ENCODE results near the gene LRRC10. TPM values are rescaled to one million over a fixed set of nuclear protein-coding genes. Genes with fewer than 3 reads are reported as not detected.

The LRRC10 gene
- total and polyA plus RNA-seq, 11 donors = 7.4 to 82.9 (median 36.6) TPM

DNA sequence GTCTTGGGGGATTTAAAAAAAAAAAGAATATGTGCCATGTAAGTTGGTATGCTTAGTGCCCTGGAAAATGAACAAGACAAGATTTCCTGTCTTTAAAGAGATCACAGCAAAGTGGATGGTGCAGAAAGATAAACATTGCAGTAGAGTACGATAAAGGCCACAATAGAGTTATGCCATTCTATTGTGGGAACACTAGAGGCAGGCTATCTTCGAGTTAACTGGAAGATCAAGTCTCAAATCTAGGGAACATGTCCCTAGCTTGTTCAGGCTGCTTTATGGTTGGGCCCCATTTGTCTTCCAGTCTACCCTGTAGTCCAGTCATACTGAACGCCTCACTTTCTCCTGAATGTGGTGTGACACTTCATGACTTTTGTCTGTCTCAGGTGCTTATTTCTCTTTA lies 44.1 kb downstream of the LRRC10 start:
- no peak for DNase-seq
- TF ChIP-seq CTCF (IDR thresholded peaks at IDR 0.05) (no peak), POLR2A (IDR thresholded peaks at IDR 0.05) (no peak)
- ATAC-seq = no peak
- H3K4me1 ChIP-seq = peaks cover 0 to 5% (median 0%) of the 10 kb centered on the region in 12 donors
- WGBS, 4 donors = 75 to 85% (median 80%) methylated on average over 3 of the region's 3 CpGs
- intact Hi-C loops (cut with DNase I) = loop anchor here in 3 of 10 donors (5.0 to 10.0 kb wide), 2 partner anchors 149 to 172 kb away; no protein-coding TSS in a partner anchor
- H3K27ac ChIP-seq = no peak overlapping the region
- no peaks in the 10 kb centered on the region for H3K9me3 ChIP-seq
- H3K27me3 ChIP-seq = no peaks in the 10 kb centered on the region
- peaks cover 0 to 70% (median 63%) of the 10 kb centered on the region in 9 donors for H3K36me3 ChIP-seq
- H3K4me3 ChIP-seq = no peak overlapping the region

DNA sequence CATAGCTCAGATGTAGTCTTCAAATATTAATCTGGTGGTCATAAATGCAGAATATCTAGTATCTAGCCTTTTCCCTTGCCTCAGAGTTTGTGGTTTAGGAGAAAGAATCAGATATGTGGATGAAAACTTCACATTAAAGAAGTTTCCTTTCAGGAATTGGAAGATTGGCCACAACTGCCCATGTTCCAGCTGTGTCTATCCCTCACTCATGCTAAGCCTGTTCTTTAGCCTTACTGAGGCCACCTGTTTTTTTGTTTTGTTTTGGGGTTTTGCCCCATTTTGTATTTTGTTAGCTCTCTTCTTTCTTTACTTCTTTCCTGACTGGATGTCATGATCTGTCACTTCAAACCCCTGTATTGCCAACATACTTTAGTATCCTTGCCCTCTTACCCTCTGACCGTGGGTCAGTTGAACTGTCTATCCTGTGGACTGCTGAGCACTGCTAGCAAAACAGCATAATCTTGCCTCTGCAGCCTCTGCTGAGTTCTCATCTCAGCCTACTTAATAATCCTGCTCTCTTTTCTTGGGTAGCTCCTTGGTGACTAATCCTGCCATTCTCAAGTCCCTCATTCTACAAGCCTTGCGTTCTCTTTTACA lies 47.4 kb downstream of the LRRC10 start:
- Histone ChIP-seq H3K27ac (no peak overlapping the region), H3K27me3 (no peaks in the 10 kb centered on the region), H3K4me1 (peaks cover 0 to 11% (median 0%) of the 10 kb centered on the region in 12 donors), H3K36me3 (peaks cover 0 to 50% (median 40%) of the 10 kb centered on the region in 9 donors), H3K9me3 (no peaks in the 10 kb centered on the region), H3K4me3 (no peak overlapping the region)
- DNase-seq (no peak), ATAC-seq (no peak)
- intact Hi-C loops (cut with DNase I) = loop anchor here in 1 of 10 donors (10.0 kb wide), 1 partner anchor 168 kb away; no protein-coding TSS in a partner anchor
- WGBS, 4 donors = 90 to 98% (median 97%) methylated on average over 2 of the region's 2 CpGs
- no peak for TF ChIP-seq POLR2A (IDR thresholded peaks at IDR 0.05)

Small RNA genes within 50 kb of the gene (microRNA-seq; reads per million reads assigned to microRNA genes)
- gene MIR3913-1 (0 reads per million in 4 donors), gene MIR3913-2 (0 reads per million in 4 donors)

Other genes starting within 250 kb of the LRRC10 start
- gene FRS2, start 140.5 kb downstream of the LRRC10 start, total RNA-seq = 10 to 100 TPM; 14.8 to 33.9 (median 21.4) TPM
- 10 to 100 TPM in 1 of 2 donors, 1 to 10 TPM in 1; 2.6 to 10.6 TPM for gene FRS2, start 140.5 kb downstream of the LRRC10 start, polyA plus RNA-seq
- gene CCT2, start 25.4 kb downstream of the LRRC10 start, total RNA-seq = 100 to 1,000 TPM in 4 of 9 donors, 10 to 100 TPM in 5; 63.2 to 168 (median 93.3) TPM
- gene CCT2, start 25.4 kb downstream of the LRRC10 start, polyA plus RNA-seq = 100 to 1,000 TPM in 1 of 2 donors, 10 to 100 TPM in 1; 59.7 to 342 TPM
- 1 to 10 TPM in 1 of 9 donors, under 1 TPM in 6, not detected in 2; 0.16 to 5.3 (median 0.43) TPM for gene BEST3, start 88.4 kb upstream of the LRRC10 start, total RNA-seq
- under 1 TPM; 0.15 to 0.89 TPM for gene BEST3, start 88.4 kb upstream of the LRRC10 start, polyA plus RNA-seq
- 10 to 100 TPM; 21.8 to 37.5 (median 32.8) TPM for gene RAB3IP, start 128.0 kb upstream of the LRRC10 start, total RNA-seq
- gene RAB3IP, start 128.0 kb upstream of the LRRC10 start, polyA plus RNA-seq = 10 to 100 TPM; 19.7 to 29.0 TPM
- gene MYRFL, start 214.3 kb upstream of the LRRC10 start, total RNA-seq = under 1 TPM in 8 of 9 donors, not detected in 1; 0.13 to 0.96 (median 0.46) TPM
- under 1 TPM in 1 of 2 donors, not detected in 1; 0.18 TPM for gene MYRFL, start 214.3 kb upstream of the LRRC10 start, polyA plus RNA-seq